ENCODE data around the gene MMP10.

The MMP10 gene

GRCh38 chr11:102810950-102811660 is 30.7 kb upstream of the MMP10 start:
- H3K27ac ChIP-seq (ENCODE audit: extremely low read depth, low read depth, low read length): no peak overlapping the region
- H3K4me1 ChIP-seq (ENCODE audit: control insufficient read depth, insufficient read depth, low read length): no peaks in the 10 kb centered on the region
- ChIA-PET POLR2A (no interaction called here), CTCF (interaction anchor here (0.6 to 1.9 kb wide), 15 partner anchors 13 to 688 kb away, joined by 3 to 9 read pairs (median 3); partner anchors contain the start of gene MMP1)
- H3K9me3 ChIP-seq (ENCODE audit: control insufficient read depth, insufficient read depth, low read depth, low read length): no peaks in the 10 kb centered on the region
- no peak overlapping the region for H3K4me3 ChIP-seq (ENCODE audit: low read depth, low read length)
- TF ChIP-seq ZNF248 (tag by site-specific recombination; IDR thresholded peaks at IDR 0.05): no peak
- peak; percentile 47 for TF ChIP-seq ZNF654 (tag by site-specific recombination; IDR thresholded peaks at IDR 0.05; ENCODE audit: low read depth)
- TF ChIP-seq OSR2 (tag by site-specific recombination; IDR thresholded peaks at IDR 0.05): no peak
- no peak for TF ChIP-seq ZSCAN30 (tag by site-specific recombination; IDR thresholded peaks at IDR 0.05)
- TF ChIP-seq KLF16 (tag by site-specific recombination; IDR thresholded peaks at IDR 0.05): no peak
- no peak for TF ChIP-seq ZBTB20 (tag by site-specific recombination; IDR thresholded peaks at IDR 0.05)
- TF ChIP-seq CTCF (tag by site-specific recombination; IDR thresholded peaks at IDR 0.05): peak; percentile 17; the same call in 1 of the 2 replicates
- H3K36me3 ChIP-seq (ENCODE audit: control insufficient read depth in 2 of 2, insufficient read depth in 1 of 2, low read length in 2 of 2): no peaks in the 10 kb centered on the region

DNA sequence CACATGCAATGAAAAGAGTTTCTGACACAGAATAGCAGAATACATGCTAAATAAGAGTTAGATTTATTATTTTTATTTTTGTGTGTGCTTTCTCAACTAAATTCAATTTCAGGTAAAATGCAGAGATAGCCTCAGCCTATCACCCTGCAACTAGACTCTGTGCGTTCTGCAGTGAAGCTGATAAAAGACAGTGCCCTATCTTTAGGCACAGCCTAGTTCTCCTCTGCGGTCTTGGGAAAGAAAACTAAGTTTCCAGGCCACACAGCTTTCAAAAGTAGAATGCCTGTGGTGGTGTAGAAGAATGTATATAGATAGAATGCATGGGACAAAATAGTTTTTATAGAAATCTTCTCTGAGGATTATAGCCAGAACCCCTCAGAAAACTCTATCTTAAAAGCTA is 29.5 kb upstream of the MMP10 start:
- Histone ChIP-seq H3K9me3 (ENCODE audit: control insufficient read depth, insufficient read depth, low read depth, low read length) (no peaks in the 10 kb centered on the region), H3K4me1 (ENCODE audit: control insufficient read depth, insufficient read depth, low read length) (no peaks in the 10 kb centered on the region), H3K4me3 (ENCODE audit: low read depth, low read length) (no peak overlapping the region), H3K36me3 (ENCODE audit: control insufficient read depth in 2 of 2, insufficient read depth in 1 of 2, low read length in 2 of 2) (no peaks in the 10 kb centered on the region), H3K27ac (ENCODE audit: extremely low read depth, low read depth, low read length) (no peak overlapping the region)
- CTCF ChIA-PET: interaction anchor here (0.7 to 1.5 kb wide), 5 partner anchors 58 to 131 kb away, joined by 3 to 9 read pairs (median 4); no protein-coding TSS in a partner anchor
- POLR2A ChIA-PET: no interaction called here
- TF ChIP-seq, protein P1, sequence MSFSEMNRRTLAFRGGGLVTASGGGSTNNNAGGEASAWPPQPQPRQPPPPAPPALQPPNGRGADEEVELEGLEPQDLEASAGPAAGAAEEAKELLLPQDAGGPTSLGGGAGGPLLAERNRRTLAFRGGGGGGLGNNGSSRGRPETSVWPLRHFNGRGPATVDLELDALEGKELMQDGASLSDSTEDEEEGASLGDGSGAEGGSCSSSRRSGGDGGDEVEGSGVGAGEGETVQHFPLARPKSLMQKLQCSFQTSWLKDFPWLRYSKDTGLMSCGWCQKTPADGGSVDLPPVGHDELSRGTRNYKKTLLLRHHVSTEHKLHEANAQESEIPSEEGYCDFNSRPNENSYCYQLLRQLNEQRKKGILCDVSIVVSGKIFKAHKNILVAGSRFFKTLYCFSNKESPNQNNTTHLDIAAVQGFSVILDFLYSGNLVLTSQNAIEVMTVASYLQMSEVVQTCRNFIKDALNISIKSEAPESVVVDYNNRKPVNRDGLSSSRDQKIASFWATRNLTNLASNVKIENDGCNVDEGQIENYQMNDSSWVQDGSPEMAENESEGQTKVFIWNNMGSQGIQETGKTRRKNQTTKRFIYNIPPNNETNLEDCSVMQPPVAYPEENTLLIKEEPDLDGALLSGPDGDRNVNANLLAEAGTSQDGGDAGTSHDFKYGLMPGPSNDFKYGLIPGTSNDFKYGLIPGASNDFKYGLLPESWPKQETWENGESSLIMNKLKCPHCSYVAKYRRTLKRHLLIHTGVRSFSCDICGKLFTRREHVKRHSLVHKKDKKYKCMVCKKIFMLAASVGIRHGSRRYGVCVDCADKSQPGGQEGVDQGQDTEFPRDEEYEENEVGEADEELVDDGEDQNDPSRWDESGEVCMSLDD (tag by site-specific recombination; IDR thresholded peaks at IDR 0.05): no peak
- TF ChIP-seq ZNF214 (tag by site-specific recombination; IDR thresholded peaks at IDR 0.05; ENCODE audit: borderline replicate concordance) (no peak), ZNF138 (tag by site-specific recombination; IDR thresholded peaks at IDR 0.05; ENCODE audit: borderline replicate concordance) (no peak), ZNF302 (tag by site-specific recombination; IDR thresholded peaks at IDR 0.05; ENCODE audit: low read depth) (no peak), ZBTB1 (tag by site-specific recombination; IDR thresholded peaks at IDR 0.05) (no peak), ZNF398 (tag by site-specific recombination; IDR thresholded peaks at IDR 0.05) (no peak), HOXA7 (CRISPR knock-in tag; IDR thresholded peaks at IDR 0.05; ENCODE audit: borderline replicate concordance) (no peak), BCL6B (tag by site-specific recombination; IDR thresholded peaks at IDR 0.05) (no peak), ZNF292 (tag by site-specific recombination; IDR thresholded peaks at IDR 0.05; ENCODE audit: borderline replicate concordance, low read depth) (no peak), ZNF585B (tag by site-specific recombination; IDR thresholded peaks at IDR 0.05) (no peak), ZNF133 (tag by site-specific recombination; IDR thresholded peaks at IDR 0.05) (no peak), ZNF658 (tag by site-specific recombination; IDR thresholded peaks at IDR 0.05) (no peak), ZNF785 (tag by site-specific recombination; IDR thresholded peaks at IDR 0.05) (no peak), EGR2 (tag by site-specific recombination; IDR thresholded peaks at IDR 0.05; ENCODE audit: low read depth) (no peak)
- TF ChIP-seq, protein P2, sequence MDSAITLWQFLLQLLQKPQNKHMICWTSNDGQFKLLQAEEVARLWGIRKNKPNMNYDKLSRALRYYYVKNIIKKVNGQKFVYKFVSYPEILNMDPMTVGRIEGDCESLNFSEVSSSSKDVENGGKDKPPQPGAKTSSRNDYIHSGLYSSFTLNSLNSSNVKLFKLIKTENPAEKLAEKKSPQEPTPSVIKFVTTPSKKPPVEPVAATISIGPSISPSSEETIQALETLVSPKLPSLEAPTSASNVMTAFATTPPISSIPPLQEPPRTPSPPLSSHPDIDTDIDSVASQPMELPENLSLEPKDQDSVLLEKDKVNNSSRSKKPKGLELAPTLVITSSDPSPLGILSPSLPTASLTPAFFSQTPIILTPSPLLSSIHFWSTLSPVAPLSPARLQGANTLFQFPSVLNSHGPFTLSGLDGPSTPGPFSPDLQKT (IDR thresholded peaks at IDR 0.05; ENCODE audit: borderline replicate concordance, low read depth, low read length): no peak
- TF ChIP-seq, protein P3, sequence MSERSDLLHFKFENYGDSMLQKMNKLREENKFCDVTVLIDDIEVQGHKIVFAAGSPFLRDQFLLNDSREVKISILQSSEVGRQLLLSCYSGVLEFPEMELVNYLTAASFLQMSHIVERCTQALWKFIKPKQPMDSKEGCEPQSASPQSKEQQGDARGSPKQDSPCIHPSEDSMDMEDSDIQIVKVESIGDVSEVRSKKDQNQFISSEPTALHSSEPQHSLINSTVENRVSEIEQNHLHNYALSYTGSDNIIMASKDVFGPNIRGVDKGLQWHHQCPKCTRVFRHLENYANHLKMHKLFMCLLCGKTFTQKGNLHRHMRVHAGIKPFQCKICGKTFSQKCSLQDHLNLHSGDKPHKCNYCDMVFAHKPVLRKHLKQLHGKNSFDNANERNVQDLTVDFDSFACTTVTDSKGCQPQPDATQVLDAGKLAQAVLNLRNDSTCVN (tag by site-specific recombination; optimal IDR thresholded peaks at IDR 0.05): no peak
